Measurements from ENCODE around the gene ZNF132. TPM values are rescaled to one million over a fixed set of nuclear protein-coding genes. Genes with fewer than 3 reads are reported as not detected.

Gene ZNF132
- total RNA-seq, 4 donors from 2014 or later, result 4.4 to 19.8 (median 7.6) TPM

GRCh38 chr19:58480481-58480830 is 40.5 kb upstream of the ZNF132 start:
- H3K36me3 ChIP-seq, result no peaks in the 10 kb centered on the region
- intact Hi-C loops (cut with DNase I; ENCODE audit: low total_unique reads), result no loop called here
- H3K9me3 ChIP-seq, result no peaks in the 10 kb centered on the region
- no peak overlapping the region for H3K4me3 ChIP-seq
- H3K4me1 ChIP-seq, result peaks cover 0 to 5% of the 10 kb centered on the region in 2 donors
- no peaks in the 10 kb centered on the region for H3K27me3 ChIP-seq
- TF ChIP-seq CTCF (IDR thresholded peaks at IDR 0.05), result no peak
- TF ChIP-seq POLR2A (IDR thresholded peaks at IDR 0.05), result no peak
- DNase-seq, result no peak
- H3K27ac ChIP-seq, result no peak overlapping the region

- H3K27me3 ChIP-seq, result no peaks in the 10 kb centered on the region
- H3K9me3 ChIP-seq, result no peaks in the 10 kb centered on the region
- H3K4me3 ChIP-seq, result no peak overlapping the region
- H3K36me3 ChIP-seq, result no peaks in the 10 kb centered on the region
- no peak for DNase-seq
- no peak overlapping the region for H3K27ac ChIP-seq
- no peak for TF ChIP-seq CTCF (IDR thresholded peaks at IDR 0.05)
- TF ChIP-seq POLR2A (IDR thresholded peaks at IDR 0.05), result no peak
- H3K4me1 ChIP-seq, result peaks cover 0 to 5% of the 10 kb centered on the region in 2 donors
- intact Hi-C loops (cut with DNase I; ENCODE audit: low total_unique reads), result no loop called here
Observed at GRCh38 chr19:58479736-58480480, 40.0 kb upstream of the ZNF132 start.

GRCh38 chr19:58479303-58479702 is 39.4 kb upstream of the ZNF132 start:
- Histone ChIP-seq H3K9me3 (no peaks in the 10 kb centered on the region), H3K27me3 (no peaks in the 10 kb centered on the region), H3K36me3 (no peaks in the 10 kb centered on the region), H3K27ac (no peak overlapping the region), H3K4me3 (no peak overlapping the region), H3K4me1 (peaks cover 0 to 5% of the 10 kb centered on the region in 2 donors)
- no peak for TF ChIP-seq POLR2A (IDR thresholded peaks at IDR 0.05)
- no peak for TF ChIP-seq CTCF (IDR thresholded peaks at IDR 0.05)
- intact Hi-C loops (cut with DNase I; ENCODE audit: low total_unique reads), result no loop called here
- DNase-seq, result no peak

- Histone ChIP-seq H3K9me3 (no peaks in the 10 kb centered on the region), H3K4me1 (peaks cover 0 to 5% of the 10 kb centered on the region in 2 donors), H3K36me3 (no peaks in the 10 kb centered on the region), H3K4me3 (no peak overlapping the region), H3K27me3 (no peaks in the 10 kb centered on the region), H3K27ac (no peak overlapping the region)
- intact Hi-C loops (cut with DNase I; ENCODE audit: low total_unique reads), result no loop called here
- no peak for DNase-seq
- TF ChIP-seq CTCF (IDR thresholded peaks at IDR 0.05), result no peak
Observed at GRCh38 chr19:58477871-58478270, 37.9 kb upstream of the ZNF132 start.

GRCh38 chr19:58477130-58477529 is 37.2 kb upstream of the ZNF132 start:
- no peak for TF ChIP-seq POLR2A (IDR thresholded peaks at IDR 0.05)
- TF ChIP-seq CTCF (IDR thresholded peaks at IDR 0.05), result no peak
- no peaks in the 10 kb centered on the region for H3K36me3 ChIP-seq

More at GRCh38 chr19:58477130-58477529, 37.2 kb upstream of the ZNF132 start:
- no peak for DNase-seq
- Histone ChIP-seq H3K9me3 (no peaks in the 10 kb centered on the region), H3K27ac (peak overlapping the region; percentile 84 to 87), H3K4me1 (peaks cover 0 to 5% of the 10 kb centered on the region in 2 donors), H3K4me3 (no peak overlapping the region), H3K27me3 (no peaks in the 10 kb centered on the region)
- intact Hi-C loops (cut with DNase I; ENCODE audit: low total_unique reads), result no loop called here

Measured in uterus (tissue), 4 donors.